ENCODE results near the gene CELF3. TPM values are rescaled to one million over a fixed set of nuclear protein-coding genes. Genes with fewer than 3 reads are reported as not detected.

CELF3 gene
- total and polyA plus RNA-seq, 2 of the 13 experiments (the other 11 are each of a cell fraction or from before 2014, with no cell fraction given) = not detected

GRCh38 chr1:151723726-151724370 is 7.2 kb upstream of the CELF3 start:
- DNase-seq (ENCODE audit: low spot score) = no peak
- 20% methylated on average over 3 of the region's 3 CpGs for WGBS (ENCODE audit: low lambda C conversion rate)
- ChIA-PET POLR2A (no interaction called here), CTCF (ENCODE audit: low intra/inter-chr PET ratio, low total read pairs) (no interaction called here)
- no peak for ATAC-seq
- Histone ChIP-seq H3K27ac (ENCODE audit: extremely low read length, insufficient read depth, low read length) (no peak overlapping the region), H2AFZ (ENCODE audit: low read length) (no peak overlapping the region), H3K36me3 (replicated peaks in 1 of 2; ENCODE audit: control insufficient read depth in 1 of 2, insufficient read depth in 2 of 2, low read length in 2 of 2) (no peaks in the 10 kb centered on the region), H4K20me1 (ENCODE audit: insufficient read depth, low read length) (no peaks in the 10 kb centered on the region), H3K79me2 (ENCODE audit: insufficient read depth, low read length) (no peaks in the 10 kb centered on the region), H3K9ac (ENCODE audit: insufficient read depth, low read depth, low read length) (no peak overlapping the region), H3K27me3 (ENCODE audit: control insufficient read depth in 1 of 2, insufficient read depth in 2 of 2, low read length in 2 of 2) (peaks cover 3 to 35% of the 10 kb centered on the region in 2 experiments), H3K4me3 (replicated peaks in 1 of 3; ENCODE audit: insufficient read depth in 1 of 3, low read depth in 2 of 3, low read length in 3 of 3) (no peak overlapping the region), H3K4me1 (ENCODE audit: insufficient read depth, low read length) (peaks cover 42% of the 10 kb centered on the region), H3K4me2 (ENCODE audit: low read depth, low read length) (no peak overlapping the region), H3K9me3 (ENCODE audit: low read length) (no peaks in the 10 kb centered on the region)
- no peak for FAIRE-seq
- TF ChIP-seq ZBTB20 (CRISPR knock-in tag; IDR thresholded peaks at IDR 0.05; ENCODE audit: borderline replicate concordance, low read depth) = no peak
- no peak for TF ChIP-seq GTF2F1 (IDR thresholded peaks at IDR 0.05; ENCODE audit: low read length)
- TF ChIP-seq ZNF75D (CRISPR knock-in tag; IDR thresholded peaks at IDR 0.05; ENCODE audit: borderline replicate concordance) = no peak
- no peak for TF ChIP-seq ZNF687 (CRISPR knock-in tag; IDR thresholded peaks at IDR 0.05)
- no peak for TF ChIP-seq ONECUT2 (CRISPR knock-in tag; IDR thresholded peaks at IDR 0.05)
- TF ChIP-seq ZNF580 (CRISPR knock-in tag; IDR thresholded peaks at IDR 0.05; ENCODE audit: borderline replicate concordance, low read depth) = no peak
- TF ChIP-seq ZNF432 (CRISPR knock-in tag; IDR thresholded peaks at IDR 0.05; ENCODE audit: borderline replicate concordance) = no peak
- no peak for TF ChIP-seq ZNF788 (CRISPR knock-in tag; IDR thresholded peaks at IDR 0.05; ENCODE audit: borderline replicate concordance)
- no peak for TF ChIP-seq CEBPZ (IDR thresholded peaks at IDR 0.05; ENCODE audit: low read length)
- TF ChIP-seq FOXA3 (CRISPR knock-in tag; IDR thresholded peaks at IDR 0.05) = no peak
- no TSS peak for BruUV-seq (replicated peaks)
- intact Hi-C loops (cut with micrococcal nuclease; ENCODE audit: unreplicated experiment) = no loop called here
- in situ Hi-C loops (cut with HindIII; ENCODE audit: extremely low pct_ligation_motif_present, low pct_unique_long_range_greater_than_20kb) = no loop called here
